GM12872 (cell line): Measurements from ENCODE around the gene SLC7A6OS.

Experiments
- TF ChIP-seq, protein P1 (sequence below): IDR thresholded peaks from 3 replicates; pipeline ENCODE4 v1.5.1; 2011; ENCODE audit warnings: low read depth, mild to moderate bottlenecking, low read length, moderate library complexity; ENCODE audit not compliant: insufficient read depth

Gene SLC7A6OS

DNA sequence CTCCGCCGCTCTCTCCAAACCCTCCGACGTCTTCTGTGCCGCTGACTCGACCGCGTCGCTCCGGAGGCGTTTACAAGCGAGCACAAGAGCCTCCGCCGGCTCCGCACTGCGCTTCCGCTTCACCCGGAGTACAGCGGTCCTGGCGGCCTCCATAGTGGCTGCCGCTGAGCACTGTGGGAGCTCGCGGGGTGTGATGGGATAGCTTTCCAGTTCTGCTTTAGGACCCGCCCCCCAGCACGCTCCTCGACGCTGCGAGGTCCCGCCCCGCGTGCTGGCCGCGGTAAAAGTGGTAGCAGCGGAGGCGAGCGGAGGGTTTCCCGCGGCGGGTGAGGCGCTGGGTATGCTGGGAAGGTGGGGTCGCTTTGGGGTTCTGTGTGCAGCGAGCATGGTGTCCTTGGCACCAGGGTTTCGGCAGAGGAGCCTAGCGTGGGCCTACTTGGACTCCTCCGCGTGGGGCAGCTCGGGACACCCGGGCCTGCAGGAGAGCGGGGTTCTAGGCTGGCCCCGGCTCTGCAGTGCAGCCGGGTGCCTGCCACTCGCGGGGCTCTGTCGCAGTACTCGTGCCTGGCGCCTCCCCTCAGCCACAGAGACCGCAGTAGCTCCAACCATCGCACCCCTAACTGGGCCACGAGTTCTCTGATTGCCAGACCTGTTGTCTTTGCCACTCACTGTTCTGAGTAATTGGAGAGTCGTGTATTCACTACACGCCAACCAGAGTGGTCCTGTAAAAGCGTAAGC is at the start of gene SLC7A6OS, which contains the start of gene PRMT7:
TSS of gene SLC7A6OS (minus strand) at position 173 of the 738 bp plus-strand sequence. CDS start at position 153, 20 bp downstream.
TSS of gene PRMT7 (plus strand) at position 246 of the 738 bp plus-strand sequence. CDS start 4,961 bp downstream, outside the sequence.
- TF ChIP-seq, protein P1, sequence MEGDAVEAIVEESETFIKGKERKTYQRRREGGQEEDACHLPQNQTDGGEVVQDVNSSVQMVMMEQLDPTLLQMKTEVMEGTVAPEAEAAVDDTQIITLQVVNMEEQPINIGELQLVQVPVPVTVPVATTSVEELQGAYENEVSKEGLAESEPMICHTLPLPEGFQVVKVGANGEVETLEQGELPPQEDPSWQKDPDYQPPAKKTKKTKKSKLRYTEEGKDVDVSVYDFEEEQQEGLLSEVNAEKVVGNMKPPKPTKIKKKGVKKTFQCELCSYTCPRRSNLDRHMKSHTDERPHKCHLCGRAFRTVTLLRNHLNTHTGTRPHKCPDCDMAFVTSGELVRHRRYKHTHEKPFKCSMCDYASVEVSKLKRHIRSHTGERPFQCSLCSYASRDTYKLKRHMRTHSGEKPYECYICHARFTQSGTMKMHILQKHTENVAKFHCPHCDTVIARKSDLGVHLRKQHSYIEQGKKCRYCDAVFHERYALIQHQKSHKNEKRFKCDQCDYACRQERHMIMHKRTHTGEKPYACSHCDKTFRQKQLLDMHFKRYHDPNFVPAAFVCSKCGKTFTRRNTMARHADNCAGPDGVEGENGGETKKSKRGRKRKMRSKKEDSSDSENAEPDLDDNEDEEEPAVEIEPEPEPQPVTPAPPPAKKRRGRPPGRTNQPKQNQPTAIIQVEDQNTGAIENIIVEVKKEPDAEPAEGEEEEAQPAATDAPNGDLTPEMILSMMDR, result no peak

DNA sequence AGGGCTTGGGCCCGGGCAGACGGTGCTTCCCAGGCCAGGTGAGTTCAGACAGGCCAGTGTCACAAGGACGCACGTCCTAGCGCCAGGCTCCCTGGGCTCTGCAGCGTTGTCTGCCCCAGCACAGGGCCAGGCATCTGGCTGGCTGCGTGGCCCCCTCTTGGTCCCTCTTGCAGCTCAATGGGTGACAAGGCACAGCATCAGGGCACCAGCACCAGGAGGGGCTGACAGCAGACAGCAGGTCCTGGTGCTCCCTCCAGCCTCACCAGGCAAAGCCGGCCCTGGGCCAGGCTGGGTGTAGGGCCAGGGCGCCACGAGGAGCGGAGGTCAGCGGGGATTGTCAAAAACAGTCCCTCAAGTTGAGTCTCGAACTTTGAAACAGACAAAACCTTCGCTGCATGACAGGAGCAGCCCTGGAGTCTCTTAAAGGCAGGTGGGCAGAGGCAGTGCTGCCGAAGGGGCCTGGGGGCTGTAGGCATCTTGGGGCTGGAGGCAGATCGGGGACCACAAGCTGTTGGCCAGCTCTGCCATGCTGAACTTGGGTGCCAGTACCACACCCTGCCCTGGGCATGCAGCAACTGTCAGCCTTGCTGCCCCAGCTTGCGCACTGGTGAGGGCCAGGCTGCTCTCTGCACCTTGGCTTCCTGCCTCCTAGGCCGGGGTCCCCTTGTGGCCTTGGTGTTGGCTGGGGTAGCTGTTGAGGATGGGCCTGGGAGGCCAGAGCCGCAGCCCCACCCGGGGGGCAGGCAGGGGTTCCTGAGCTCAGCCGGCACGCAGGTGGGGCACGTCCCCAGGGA is 48.8 kb upstream of the SLC7A6OS start:
- TF ChIP-seq, protein P1, result no peak

DNA sequence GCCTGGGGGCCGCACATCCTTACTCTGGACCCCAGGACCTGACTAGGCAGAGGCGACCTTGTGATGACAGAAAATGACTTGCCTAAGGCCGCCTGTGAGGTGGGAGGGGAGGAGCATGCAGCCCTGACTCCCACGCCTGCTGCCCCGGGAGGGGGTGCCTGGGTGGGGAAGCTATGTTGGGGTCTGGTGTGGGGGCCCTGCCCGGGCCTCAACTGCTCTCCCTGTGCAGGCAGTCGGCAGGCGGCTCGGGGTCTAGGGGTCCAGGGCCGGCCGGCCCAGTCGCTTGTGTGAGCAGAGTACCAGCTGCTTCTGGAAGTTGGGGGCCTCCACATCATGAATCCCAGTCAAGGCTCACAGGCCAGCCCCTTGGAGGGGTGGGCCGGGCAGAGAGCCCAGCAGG is 48.2 kb upstream of the SLC7A6OS start:
- TF ChIP-seq, protein P1, result no peak

DNA sequence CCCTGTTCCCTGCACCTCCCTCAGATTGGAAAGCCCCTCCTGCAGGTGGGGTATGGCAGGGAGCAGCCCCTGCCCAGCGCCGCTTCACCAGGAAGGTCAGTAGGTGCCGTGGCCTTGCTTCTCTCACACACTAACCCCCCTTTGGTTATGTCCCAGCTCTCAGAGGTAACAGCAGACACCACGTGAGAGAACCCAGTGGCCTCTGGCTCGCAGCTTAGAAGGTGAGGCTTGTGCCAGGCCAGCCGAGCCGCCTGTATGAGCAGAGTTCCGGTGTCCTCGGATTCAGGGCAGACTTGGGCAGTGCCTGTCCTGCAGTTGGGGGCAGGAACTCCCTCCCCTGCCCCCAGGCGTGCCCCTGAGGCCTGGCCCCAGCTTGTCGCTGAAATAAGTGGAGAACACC is 47.2 kb upstream of the SLC7A6OS start:
- TF ChIP-seq, protein P1, result no peak

DNA sequence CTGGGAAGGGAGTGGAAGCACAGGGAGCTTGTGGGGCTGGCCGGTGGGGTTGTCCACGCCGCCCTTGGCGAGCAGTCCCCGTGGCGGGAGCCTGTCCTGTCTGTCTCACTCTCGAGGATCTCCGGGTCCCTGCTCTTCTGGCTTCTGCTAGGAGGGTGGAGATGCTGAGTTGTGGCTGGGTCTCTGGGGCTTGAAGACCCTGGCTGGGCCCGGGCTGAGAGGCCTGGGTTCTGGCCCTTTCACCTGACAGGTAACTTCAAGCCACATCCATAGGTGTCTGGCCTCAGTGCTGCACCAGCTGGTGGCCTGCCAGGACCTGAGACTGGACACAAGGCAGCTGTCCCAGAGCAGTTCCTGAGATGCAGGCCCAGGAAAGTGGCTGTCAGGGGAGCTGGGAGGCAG is 46.8 kb upstream of the SLC7A6OS start:
- TF ChIP-seq, protein P1, result no peak

DNA sequence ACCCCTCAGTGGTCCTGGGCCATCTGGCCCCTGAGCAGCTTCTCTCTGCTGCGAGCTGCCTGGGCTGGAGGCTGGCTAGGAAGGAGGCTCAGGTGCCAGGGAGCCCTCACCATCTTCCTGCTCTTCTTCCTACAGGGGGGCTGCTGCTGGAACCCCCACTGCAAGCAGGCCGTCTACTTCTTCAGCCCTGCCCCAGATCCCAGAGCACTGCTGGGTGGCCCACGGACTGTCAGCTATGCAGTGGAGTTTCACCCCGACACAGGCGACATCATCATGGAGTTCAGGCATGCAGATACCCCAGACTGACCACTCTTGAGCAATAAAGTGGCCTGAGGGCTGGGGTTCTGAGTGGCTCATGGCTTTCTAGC is 46.2 kb upstream of the SLC7A6OS start:
- TF ChIP-seq, protein P1, result no peak

DNA sequence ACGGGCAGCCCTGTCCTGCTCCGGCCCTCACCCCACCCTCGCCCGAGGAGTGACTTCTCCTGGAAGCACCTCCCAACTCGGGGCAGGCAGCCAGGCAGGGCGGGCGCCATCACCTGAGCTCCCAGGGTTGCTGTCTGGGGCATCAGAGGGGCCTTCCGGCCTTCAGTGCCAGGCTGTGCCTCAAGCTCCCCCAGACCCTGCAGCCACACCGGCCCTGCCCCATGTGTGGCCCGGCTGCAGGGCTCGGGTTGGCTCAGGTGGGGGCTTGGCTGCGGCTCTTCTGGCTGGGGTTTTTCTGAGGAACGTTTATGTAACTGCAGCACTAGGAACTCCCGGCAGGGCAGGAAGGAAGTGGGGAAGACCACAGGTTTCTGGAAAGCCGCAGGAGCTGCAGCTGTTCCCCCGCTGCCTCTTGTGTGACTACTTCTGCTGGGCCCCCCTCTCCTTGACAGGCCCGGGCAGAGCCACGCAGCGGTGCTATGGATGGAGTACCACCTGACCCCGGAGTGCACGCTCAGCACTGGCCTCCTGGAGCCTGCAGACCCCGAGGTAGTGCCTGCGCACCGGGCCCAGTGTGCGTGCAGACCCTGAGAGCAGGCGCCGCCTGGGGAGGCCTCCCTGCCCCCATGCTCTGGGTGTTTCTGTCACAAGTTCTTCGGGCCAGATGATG is 45.6 kb upstream of the SLC7A6OS start:
- TF ChIP-seq, protein P1, result no peak
